Measurements from ENCODE around the gene MAN1C1. TPM values are rescaled to one million over a fixed set of nuclear protein-coding genes. Genes with fewer than 3 reads are reported as not detected.

The MAN1C1 gene
- total RNA-seq, 1 donor from 2014 or later: 5.4 TPM

DNA sequence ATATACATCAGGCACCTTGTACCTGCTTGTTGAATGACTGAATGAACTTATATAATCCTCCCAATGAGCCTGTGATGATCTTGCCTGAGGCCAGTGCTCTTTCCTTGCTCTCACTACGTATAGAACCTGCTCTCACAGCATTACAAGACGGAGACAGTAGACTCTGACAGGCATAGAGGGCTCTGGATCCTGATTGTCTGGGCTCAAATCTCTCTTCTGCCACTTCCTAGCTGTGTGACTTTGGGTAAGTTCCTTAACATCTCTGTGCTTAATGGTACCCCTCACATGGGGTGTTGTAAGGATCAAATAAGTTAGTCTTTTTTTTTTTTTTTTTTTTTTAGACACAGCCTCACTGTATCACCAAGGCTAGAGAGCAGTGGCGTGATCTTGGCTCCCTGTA, 4.2 kb upstream of the MAN1C1 start:
- no peaks in the 10 kb centered on the region for H3K4me1 Mint-ChIP-seq (ENCODE audit: low read depth, unreplicated experiment)
- peaks cover 6% of the 10 kb centered on the region for H3K27me3 Mint-ChIP-seq (ENCODE audit: unreplicated experiment)
- no peak overlapping the region for H3K27ac Mint-ChIP-seq (ENCODE audit: unreplicated experiment)
- no peak for DNase-seq
- TF ChIP-seq, protein P1, sequence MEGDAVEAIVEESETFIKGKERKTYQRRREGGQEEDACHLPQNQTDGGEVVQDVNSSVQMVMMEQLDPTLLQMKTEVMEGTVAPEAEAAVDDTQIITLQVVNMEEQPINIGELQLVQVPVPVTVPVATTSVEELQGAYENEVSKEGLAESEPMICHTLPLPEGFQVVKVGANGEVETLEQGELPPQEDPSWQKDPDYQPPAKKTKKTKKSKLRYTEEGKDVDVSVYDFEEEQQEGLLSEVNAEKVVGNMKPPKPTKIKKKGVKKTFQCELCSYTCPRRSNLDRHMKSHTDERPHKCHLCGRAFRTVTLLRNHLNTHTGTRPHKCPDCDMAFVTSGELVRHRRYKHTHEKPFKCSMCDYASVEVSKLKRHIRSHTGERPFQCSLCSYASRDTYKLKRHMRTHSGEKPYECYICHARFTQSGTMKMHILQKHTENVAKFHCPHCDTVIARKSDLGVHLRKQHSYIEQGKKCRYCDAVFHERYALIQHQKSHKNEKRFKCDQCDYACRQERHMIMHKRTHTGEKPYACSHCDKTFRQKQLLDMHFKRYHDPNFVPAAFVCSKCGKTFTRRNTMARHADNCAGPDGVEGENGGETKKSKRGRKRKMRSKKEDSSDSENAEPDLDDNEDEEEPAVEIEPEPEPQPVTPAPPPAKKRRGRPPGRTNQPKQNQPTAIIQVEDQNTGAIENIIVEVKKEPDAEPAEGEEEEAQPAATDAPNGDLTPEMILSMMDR (IDR thresholded peaks at IDR 0.05; ENCODE audit: partially characterized antibody, unreplicated experiment): no peak
- H3K9me3 Mint-ChIP-seq (ENCODE audit: unreplicated experiment): peaks cover 3% of the 10 kb centered on the region
- H3K36me3 Mint-ChIP-seq (ENCODE audit: unreplicated experiment): no peaks in the 10 kb centered on the region
- no peak overlapping the region for H3K4me3 Mint-ChIP-seq (ENCODE audit: unreplicated experiment)

DNA sequence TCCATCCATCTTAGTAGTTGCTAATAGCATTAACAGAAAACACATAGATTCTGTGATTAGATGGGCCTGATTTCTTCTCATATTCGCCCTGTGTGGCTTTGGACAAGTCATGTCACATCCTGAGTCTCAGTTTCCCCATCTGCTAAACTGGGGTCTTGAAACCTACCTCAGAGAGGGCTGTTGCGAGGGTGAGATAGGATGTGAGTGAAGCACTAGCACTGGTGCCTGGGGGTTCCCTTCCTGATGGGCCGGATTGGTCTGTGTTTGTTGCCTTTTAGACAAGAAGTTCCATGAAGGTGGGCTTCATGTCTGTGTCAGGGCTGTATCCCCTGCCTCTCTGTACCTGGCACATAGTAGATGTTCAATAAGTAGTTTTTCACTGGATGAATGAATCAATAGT, 3.5 kb upstream of the MAN1C1 start:
- H3K4me3 Mint-ChIP-seq (ENCODE audit: unreplicated experiment): no peak overlapping the region
- peaks cover 3% of the 10 kb centered on the region for H3K9me3 Mint-ChIP-seq (ENCODE audit: unreplicated experiment)
- no peak overlapping the region for H3K27ac Mint-ChIP-seq (ENCODE audit: unreplicated experiment)
- H3K27me3 Mint-ChIP-seq (ENCODE audit: unreplicated experiment): peaks cover 6% of the 10 kb centered on the region
- no peak for DNase-seq
- TF ChIP-seq, protein P1 (IDR thresholded peaks at IDR 0.05; ENCODE audit: partially characterized antibody, unreplicated experiment): no peak
- no peaks in the 10 kb centered on the region for H3K36me3 Mint-ChIP-seq (ENCODE audit: unreplicated experiment)
- H3K4me1 Mint-ChIP-seq (ENCODE audit: low read depth, unreplicated experiment): no peaks in the 10 kb centered on the region

DNA sequence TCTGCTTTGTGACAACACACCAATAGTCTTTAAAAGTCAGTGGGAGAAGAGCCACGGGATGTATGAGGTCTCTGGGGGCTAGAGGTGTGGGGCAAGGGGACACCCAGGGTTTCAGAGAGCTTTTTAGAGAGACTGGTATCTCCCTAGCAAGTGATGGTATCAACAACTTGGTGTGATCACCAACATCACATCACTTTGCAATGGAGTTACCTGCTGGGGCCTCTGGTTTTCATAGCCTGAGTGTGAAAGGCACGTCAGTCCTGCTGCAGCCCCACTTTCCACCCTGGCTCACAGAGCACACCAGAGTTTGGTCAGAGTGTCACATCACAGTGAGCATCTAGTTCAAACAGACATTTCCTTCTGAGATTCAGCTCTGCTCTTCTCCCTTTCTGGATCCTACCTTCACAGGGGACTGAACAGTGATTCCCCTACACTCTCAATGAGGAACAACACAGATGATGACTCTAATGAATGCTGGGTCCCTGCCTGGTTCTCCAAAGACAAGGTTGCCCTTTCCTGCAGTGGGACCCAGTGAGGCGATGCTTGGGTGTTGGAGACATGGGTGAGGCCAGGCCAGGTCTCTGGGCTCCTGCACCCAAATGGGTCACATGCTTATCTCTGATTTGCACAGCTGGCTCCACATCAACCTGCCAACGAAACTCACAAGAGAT, 2.0 kb upstream of the MAN1C1 start:
- no peak overlapping the region for H3K4me3 Mint-ChIP-seq (ENCODE audit: unreplicated experiment)
- H3K36me3 Mint-ChIP-seq (ENCODE audit: unreplicated experiment): no peaks in the 10 kb centered on the region
- TF ChIP-seq, protein P1 (IDR thresholded peaks at IDR 0.05; ENCODE audit: partially characterized antibody, unreplicated experiment): no peak
- DNase-seq: no peak
- H3K9me3 Mint-ChIP-seq (ENCODE audit: unreplicated experiment): peaks cover 9% of the 10 kb centered on the region
- peaks cover 11% of the 10 kb centered on the region for H3K27me3 Mint-ChIP-seq (ENCODE audit: unreplicated experiment)
- no peak overlapping the region for H3K27ac Mint-ChIP-seq (ENCODE audit: unreplicated experiment)
- peaks cover 3% of the 10 kb centered on the region for H3K4me1 Mint-ChIP-seq (ENCODE audit: low read depth, unreplicated experiment)

DNA sequence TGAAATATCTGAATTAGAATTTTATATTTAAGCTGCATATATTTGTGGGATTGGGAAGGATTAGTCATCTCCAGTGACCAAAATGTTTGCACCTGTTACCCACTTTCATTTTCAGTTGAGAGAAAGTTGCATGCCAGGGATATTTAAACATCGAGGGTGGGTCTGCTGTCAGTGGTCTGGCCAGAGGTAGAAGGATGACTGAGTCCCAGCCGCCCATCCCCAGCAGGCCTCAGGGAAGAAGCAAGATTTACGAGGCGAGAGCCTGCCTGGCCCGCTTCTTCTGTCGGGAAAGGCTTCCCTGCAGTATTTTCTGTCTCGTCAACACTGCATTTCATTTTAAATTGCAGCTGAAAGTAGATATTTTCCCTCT, 1.4 kb upstream of the MAN1C1 start:
- no peak for DNase-seq
- Mint-ChIP-seq H3K36me3 (ENCODE audit: unreplicated experiment) (no peaks in the 10 kb centered on the region), H3K27ac (ENCODE audit: unreplicated experiment) (no peak overlapping the region), H3K9me3 (ENCODE audit: unreplicated experiment) (peaks cover 9% of the 10 kb centered on the region), H3K4me3 (ENCODE audit: unreplicated experiment) (no peak overlapping the region), H3K4me1 (ENCODE audit: low read depth, unreplicated experiment) (peaks cover 3% of the 10 kb centered on the region), H3K27me3 (ENCODE audit: unreplicated experiment) (peaks cover 12% of the 10 kb centered on the region)
- TF ChIP-seq, protein P1 (IDR thresholded peaks at IDR 0.05; ENCODE audit: partially characterized antibody, unreplicated experiment): no peak

DNA sequence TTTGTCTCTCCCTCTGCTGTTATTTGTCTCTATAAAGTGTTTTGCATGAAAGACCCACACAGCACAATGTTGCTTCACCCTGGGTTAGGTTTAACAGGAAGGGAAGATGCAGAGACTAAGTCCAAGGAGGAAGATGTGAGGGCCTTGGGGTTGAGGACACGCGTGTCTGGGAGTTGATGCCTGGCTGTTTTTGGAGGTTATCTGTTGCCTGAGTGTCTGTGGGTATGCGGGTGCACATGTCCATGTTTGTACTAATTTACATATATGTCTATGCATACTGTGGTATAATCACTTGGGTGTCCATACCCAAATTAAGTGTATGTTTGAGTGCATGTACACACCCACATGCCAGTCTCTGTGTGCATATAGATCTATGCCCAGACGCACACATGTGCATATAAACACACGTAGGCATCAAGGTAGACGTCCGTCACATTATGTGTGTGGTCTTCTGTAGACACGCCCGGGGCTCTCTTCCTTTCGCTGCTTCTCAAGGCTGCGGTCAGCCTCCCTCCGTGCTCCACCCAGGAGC, 962 bp upstream of the MAN1C1 start:
- Mint-ChIP-seq H3K9me3 (ENCODE audit: unreplicated experiment) (peaks cover 9% of the 10 kb centered on the region), H3K36me3 (ENCODE audit: unreplicated experiment) (no peaks in the 10 kb centered on the region), H3K27ac (ENCODE audit: unreplicated experiment) (peak overlapping the region; percentile 15), H3K4me1 (ENCODE audit: low read depth, unreplicated experiment) (peaks cover 6% of the 10 kb centered on the region), H3K4me3 (ENCODE audit: unreplicated experiment) (peak overlapping the region; percentile 86), H3K27me3 (ENCODE audit: unreplicated experiment) (peaks cover 12% of the 10 kb centered on the region)
- TF ChIP-seq, protein P1 (IDR thresholded peaks at IDR 0.05; ENCODE audit: partially characterized antibody, unreplicated experiment): no peak
- DNase-seq: no peak
